Transverse colon (tissue), 4 donors: ENCODE results near the gene CAMKK1. TPM values are rescaled to one million over a fixed set of nuclear protein-coding genes. Genes with fewer than 3 reads are reported as not detected.

ENCODE experiments used
- DNase-seq: peaks from one replicate; pipeline ENCODE4 v3.0.0-alpha.2; 2019
- H3K27ac ChIP-seq, 4 donors: fragments of 200-600 bp; sonication (generic); 2 replicates each; pipeline ENCODE4 v1.5.1; 2016 to 2018; ENCODE audit warnings: inconsistent platforms in 4 of 4
- H3K27me3 ChIP-seq: fragments of 200-600 bp; sonication (generic); 2 replicates; pipeline ENCODE4 v1.5.1; 2017; ENCODE audit warnings: inconsistent platforms
- H3K36me3 ChIP-seq, 4 donors: fragments of 200-600 bp; sonication (generic); 2 replicates each; pipeline ENCODE4 v1.5.1; 2017 to 2019; ENCODE audit warnings: inconsistent platforms in 4 of 4
- H3K4me1 ChIP-seq, 4 donors: fragments of 200-600 bp; sonication (generic); 2 replicates each; pipeline ENCODE4 v1.5.1; 2017 to 2020; ENCODE audit warnings: inconsistent platforms in 4 of 4
- H3K4me3 ChIP-seq, 4 donors: fragments of 200-600 bp; sonication (generic); 1 replicate in 1 of 4; 2 replicates in 3 of 4; pipeline versions ENCODE4 v1.5.1 to v1.6.1; 2017 to 2019; ENCODE audit warnings: inconsistent platforms in 4 of 4
- H3K9me3 ChIP-seq, 2 donors: fragments of 200-600 bp; sonication (generic); 2 replicates each; pipeline ENCODE4 v1.5.1; 2017 to 2019; ENCODE audit warnings: inconsistent platforms in 2 of 2
- EP300 ChIP-seq: sonication (generic); formaldehyde crosslinking; IDR thresholded peaks from one replicate; pipeline ENCODE4 v1.6.1; 2017; ENCODE audit warnings: antibody characterized with exemption, low read depth
- POLR2A ChIP-seq: fragments of 450-650 bp; IDR thresholded peaks from one replicate; pipeline ENCODE4 v1.6.1; 2016; ENCODE audit warnings: antibody characterized with exemption, mild to moderate bottlenecking, moderate library complexity
- POLR2AphosphoS5 ChIP-seq, 3 donors: sonication (generic); formaldehyde crosslinking; IDR thresholded peaks; one replicate each; pipeline ENCODE4 v1.6.1; 2016; ENCODE audit warnings: antibody characterized with exemption in 3 of 3
- WGBS, 2 donors: methylation state at CpG; one replicate each; pipeline ENCODE4 v1.1.5; 2018; ENCODE audit warnings: low coverage in 1 of 2; 5-methylcytosine and 5-hydroxymethylcytosine counted together
- in situ Hi-C, 4 donors: fragments of 200-750 bp; cut with MboI; loops; one replicate each; pipeline versions ENCODE4 v1.15.0 to v1.15.1; 2017; ENCODE audit warnings: low sequenced_read_pairs in 3 of 4, low pct_ligation_motif_present in 1 of 4, low pct_unique_long_range_greater_than_20kb in 1 of 4
- intact Hi-C: fragments of 100-400 bp; cut with DNase I; formaldehyde crosslinking; loops from one replicate; pipeline ENCODE4 v1.15.1; 2023; ENCODE audit warnings: low total_unique reads
- total RNA-seq, 4 donors: library from RNA; depleted of rRNA; stranded (reverse); fragments of >200 nt; gene quantifications; one replicate each; pipeline ENCODE4 v1.1.0, GENCODE V29; 2016
- TF ChIP-seq, protein P1 (sequence below), 5 experiments: fragments of 200-600 bp in 3 of 5; fragments of 450-650 bp in 2 of 5; sonication (generic) in 3 of 5; IDR thresholded peaks; 1 replicate in 2 of 5; 2 replicates in 3 of 5; pipeline ENCODE4 v1.5.1; 2016 to 2017; ENCODE audit warnings: antibody characterized with exemption in 5 of 5, inconsistent platforms in 3 of 5, mild to moderate bottlenecking in 2 of 5, moderate library complexity in 1 of 5

The CAMKK1 gene
- total RNA-seq, 4 donors from 2014 or later, result 2.9 to 31.0 (median 5.0) TPM

DNA sequence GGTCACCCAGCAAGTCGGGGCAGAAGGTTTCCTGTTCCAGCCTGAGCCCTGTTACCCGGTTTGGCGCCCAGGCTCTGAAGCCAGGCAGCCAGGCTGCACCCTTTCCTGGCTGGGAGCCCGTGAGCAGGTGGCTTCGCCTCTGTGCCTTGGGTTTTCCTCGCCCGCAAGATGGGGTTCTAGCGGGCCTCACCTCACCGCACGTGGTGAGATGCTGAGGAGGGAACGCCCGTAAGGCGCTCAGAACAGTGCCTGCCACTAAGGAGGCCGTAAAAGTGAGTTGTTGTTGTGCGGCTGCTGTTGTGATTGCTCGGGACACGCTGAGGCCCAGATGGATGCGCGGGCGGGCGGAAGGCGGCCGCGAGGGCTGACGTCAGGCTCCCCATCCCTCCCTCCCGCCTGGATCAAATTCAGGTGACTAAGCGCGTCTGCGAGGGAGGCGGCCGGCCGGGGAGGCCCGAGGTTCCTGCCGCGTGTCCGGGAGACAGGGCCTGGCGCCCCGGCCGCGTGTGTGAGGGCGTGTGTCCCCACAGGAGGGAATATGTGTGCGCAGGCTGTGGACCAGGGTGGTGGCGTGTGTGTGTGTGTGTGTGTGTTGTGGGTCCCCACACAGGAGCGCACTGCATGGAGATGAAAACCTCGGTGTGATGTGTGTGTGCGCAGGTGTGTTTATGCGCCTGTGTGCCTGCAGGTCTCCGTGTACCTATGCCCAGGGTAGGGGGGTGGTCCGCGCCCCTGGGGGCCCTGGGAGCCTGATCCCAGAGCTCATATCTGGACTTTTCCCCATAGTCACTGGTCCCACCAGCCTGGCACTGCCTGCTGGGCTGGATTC is 4.3 kb downstream of the CAMKK1 start:
- TF ChIP-seq, protein P1, sequence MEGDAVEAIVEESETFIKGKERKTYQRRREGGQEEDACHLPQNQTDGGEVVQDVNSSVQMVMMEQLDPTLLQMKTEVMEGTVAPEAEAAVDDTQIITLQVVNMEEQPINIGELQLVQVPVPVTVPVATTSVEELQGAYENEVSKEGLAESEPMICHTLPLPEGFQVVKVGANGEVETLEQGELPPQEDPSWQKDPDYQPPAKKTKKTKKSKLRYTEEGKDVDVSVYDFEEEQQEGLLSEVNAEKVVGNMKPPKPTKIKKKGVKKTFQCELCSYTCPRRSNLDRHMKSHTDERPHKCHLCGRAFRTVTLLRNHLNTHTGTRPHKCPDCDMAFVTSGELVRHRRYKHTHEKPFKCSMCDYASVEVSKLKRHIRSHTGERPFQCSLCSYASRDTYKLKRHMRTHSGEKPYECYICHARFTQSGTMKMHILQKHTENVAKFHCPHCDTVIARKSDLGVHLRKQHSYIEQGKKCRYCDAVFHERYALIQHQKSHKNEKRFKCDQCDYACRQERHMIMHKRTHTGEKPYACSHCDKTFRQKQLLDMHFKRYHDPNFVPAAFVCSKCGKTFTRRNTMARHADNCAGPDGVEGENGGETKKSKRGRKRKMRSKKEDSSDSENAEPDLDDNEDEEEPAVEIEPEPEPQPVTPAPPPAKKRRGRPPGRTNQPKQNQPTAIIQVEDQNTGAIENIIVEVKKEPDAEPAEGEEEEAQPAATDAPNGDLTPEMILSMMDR (IDR thresholded peaks at IDR 0.05), result no peak
- TF ChIP-seq POLR2AphosphoS5 (IDR thresholded peaks at IDR 0.05) (peak; percentile 59 to 67 (median 63)), POLR2A (peak; percentile 40)
- H3K4me1 ChIP-seq, result peaks cover 33 to 70% (median 59%) of the 10 kb centered on the region in 4 donors
- in situ Hi-C loops, result no loop called here
- H3K27ac ChIP-seq, result peak overlapping the region; percentile 86 to 93 (median 90)
- H3K4me3 ChIP-seq, result no peak overlapping the region
- H3K36me3 ChIP-seq, result no peaks in the 10 kb centered on the region
- H3K9me3 ChIP-seq, result no peaks in the 10 kb centered on the region
- H3K27me3 ChIP-seq, result no peaks in the 10 kb centered on the region
- intact Hi-C loops, result no loop called here
- peak; percentile 85 for DNase-seq
- 48% methylated on average over 38 of the region's 50 CpGs; no CpG with 5 or more reads in 1 of the 2 donors for WGBS, 2 donors

DNA sequence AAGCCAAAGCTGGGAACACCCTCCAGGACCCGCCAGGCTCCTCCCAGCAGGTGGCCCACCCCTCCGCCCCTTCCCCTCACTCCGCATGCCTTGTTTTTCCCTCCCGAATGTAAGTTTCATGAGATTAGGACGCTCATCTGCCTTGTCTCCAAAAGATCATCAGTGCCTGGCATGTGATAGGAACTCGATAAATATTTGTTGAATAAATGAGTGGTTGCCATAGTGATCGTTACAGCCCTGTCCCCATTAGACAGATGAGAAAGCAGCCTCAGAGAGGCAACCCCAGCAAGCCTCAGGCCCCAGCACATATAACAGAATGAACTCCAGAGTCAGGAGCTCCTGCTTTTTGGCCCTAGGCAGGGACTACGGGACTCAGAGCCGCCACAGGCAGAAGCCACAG is 5.0 kb downstream of the CAMKK1 start:
- Histone ChIP-seq H3K27me3 (no peaks in the 10 kb centered on the region), H3K9me3 (no peaks in the 10 kb centered on the region), H3K36me3 (no peaks in the 10 kb centered on the region), H3K4me1 (peaks cover 31 to 66% (median 55%) of the 10 kb centered on the region in 4 donors), H3K27ac (peak overlapping the region; percentile 86 to 93 (median 90)), H3K4me3 (no peak overlapping the region)
- intact Hi-C loops, result no loop called here
- TF ChIP-seq, protein P1 (IDR thresholded peaks at IDR 0.05), result no peak
- TF ChIP-seq EP300, result no peak
- TF ChIP-seq POLR2AphosphoS5 (IDR thresholded peaks at IDR 0.05), result no peak
- 0 to 44% methylated on average over 1 to 9 of the region's 9 CpGs for WGBS, 2 donors
- DNase-seq, result no peak
- in situ Hi-C loops, result no loop called here

DNA sequence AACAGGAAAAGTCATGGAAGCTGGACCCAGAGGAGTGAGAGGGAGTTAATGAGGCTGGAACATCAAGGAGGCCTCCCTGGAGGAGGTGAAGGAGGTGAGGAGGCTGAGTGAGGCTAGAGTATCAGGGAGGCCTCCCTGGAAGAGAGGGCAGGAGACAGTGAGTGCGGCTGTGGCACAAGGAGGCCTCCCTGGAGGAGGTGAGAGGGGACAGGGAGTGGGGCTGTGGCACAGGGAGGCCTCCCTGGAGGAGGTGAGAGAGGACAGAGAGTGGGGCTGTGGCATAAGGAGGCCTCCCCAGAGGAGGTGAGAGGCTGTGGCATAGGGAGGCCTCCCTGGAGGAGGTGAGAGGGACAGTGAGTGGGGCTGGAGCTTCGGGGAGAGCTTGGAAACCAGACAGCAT is 5.5 kb downstream of the CAMKK1 start:
- no peaks in the 10 kb centered on the region for H3K27me3 ChIP-seq
- TF ChIP-seq, protein P1 (IDR thresholded peaks at IDR 0.05), result no peak
- TF ChIP-seq POLR2A (no peak), EP300 (no peak), POLR2AphosphoS5 (IDR thresholded peaks at IDR 0.05) (no peak)
- no peak overlapping the region for H3K4me3 ChIP-seq
- WGBS, 2 donors, result 60% methylated on average over 2 of the region's 2 CpGs; no CpG with 5 or more reads in 1 of the 2 donors
- H3K9me3 ChIP-seq, result no peaks in the 10 kb centered on the region
- intact Hi-C loops, result no loop called here
- peaks cover 31 to 63% (median 54%) of the 10 kb centered on the region in 4 donors for H3K4me1 ChIP-seq
- in situ Hi-C loops, result no loop called here
- no peaks in the 10 kb centered on the region for H3K36me3 ChIP-seq
- DNase-seq, result no peak
- peak overlapping the region; percentile 86 to 93 (median 90) for H3K27ac ChIP-seq

DNA sequence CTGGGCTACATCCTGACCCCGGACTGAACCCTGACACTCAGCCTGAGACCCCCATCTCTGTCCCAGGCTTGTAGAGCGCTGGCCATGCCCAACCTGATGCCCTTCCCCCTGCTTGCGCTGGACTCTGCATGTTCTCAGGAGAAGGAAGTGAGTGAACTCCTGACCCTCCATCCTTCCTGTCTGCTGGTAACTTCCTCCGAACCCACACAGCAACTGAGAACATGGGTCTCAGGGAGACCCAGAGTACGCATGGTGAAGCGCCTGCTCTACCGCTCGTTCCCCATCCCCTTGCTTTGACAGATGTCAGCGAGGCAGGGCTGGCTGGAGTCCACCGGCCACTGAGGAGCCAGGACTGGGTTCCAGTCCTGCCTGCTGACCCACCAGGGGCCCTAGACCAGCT is 6.1 kb downstream of the CAMKK1 start:
- DNase-seq, result no peak
- TF ChIP-seq, protein P1 (IDR thresholded peaks at IDR 0.05), result no peak
- TF ChIP-seq POLR2AphosphoS5 (IDR thresholded peaks at IDR 0.05), result peak in 1 of 3 donors; percentile 20
- no peaks in the 10 kb centered on the region for H3K36me3 ChIP-seq

More for the DNA sequence above, 6.1 kb downstream of the CAMKK1 start:
- Histone ChIP-seq H3K9me3 (no peaks in the 10 kb centered on the region), H3K27ac (peak overlapping the region; percentile 86 to 93 (median 90)), H3K4me3 (no peak overlapping the region), H3K4me1 (peaks cover 30 to 57% (median 48%) of the 10 kb centered on the region in 4 donors), H3K27me3 (no peaks in the 10 kb centered on the region)
- intact Hi-C loops, result no loop called here
- WGBS, 2 donors, result 51% methylated on average over 10 of the region's 10 CpGs; no CpG with 5 or more reads in 1 of the 2 donors
- in situ Hi-C loops, result no loop called here
